PC-9 (cell line): ENCODE measurements around the gene CISTR.

Source experiments
- EZH2 ChIP-seq: fragments of 200-600 bp; sonication (generic); IDR thresholded peaks from 2 replicates; pipeline ENCODE4 v1.8.0; 2017; ENCODE audit warnings: antibody characterized with exemption, low read depth
- TF ChIP-seq, protein P1 (sequence below): fragments of 200-600 bp; sonication (generic); conservative IDR thresholded peaks from 2 replicates; pipeline ENCODE4 v1.6.1; 2017; ENCODE audit warnings: mixed run types, antibody characterized with exemption, mild to moderate bottlenecking, moderate library complexity

- TF ChIP-seq, protein P1, sequence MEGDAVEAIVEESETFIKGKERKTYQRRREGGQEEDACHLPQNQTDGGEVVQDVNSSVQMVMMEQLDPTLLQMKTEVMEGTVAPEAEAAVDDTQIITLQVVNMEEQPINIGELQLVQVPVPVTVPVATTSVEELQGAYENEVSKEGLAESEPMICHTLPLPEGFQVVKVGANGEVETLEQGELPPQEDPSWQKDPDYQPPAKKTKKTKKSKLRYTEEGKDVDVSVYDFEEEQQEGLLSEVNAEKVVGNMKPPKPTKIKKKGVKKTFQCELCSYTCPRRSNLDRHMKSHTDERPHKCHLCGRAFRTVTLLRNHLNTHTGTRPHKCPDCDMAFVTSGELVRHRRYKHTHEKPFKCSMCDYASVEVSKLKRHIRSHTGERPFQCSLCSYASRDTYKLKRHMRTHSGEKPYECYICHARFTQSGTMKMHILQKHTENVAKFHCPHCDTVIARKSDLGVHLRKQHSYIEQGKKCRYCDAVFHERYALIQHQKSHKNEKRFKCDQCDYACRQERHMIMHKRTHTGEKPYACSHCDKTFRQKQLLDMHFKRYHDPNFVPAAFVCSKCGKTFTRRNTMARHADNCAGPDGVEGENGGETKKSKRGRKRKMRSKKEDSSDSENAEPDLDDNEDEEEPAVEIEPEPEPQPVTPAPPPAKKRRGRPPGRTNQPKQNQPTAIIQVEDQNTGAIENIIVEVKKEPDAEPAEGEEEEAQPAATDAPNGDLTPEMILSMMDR, result no peak
- TF ChIP-seq EZH2, result no peak
These were observed 23.8 kb upstream of the CISTR start for GRCh38 chr12:53775478-53776145.
